ENCODE results near the gene TK2. TPM values are rescaled to one million over a fixed set of nuclear protein-coding genes. Genes with fewer than 3 reads are reported as not detected.

TK2 gene
- total RNA-seq, 2 donors from 2014 or later: 23.1 to 26.0 TPM

- H3K27ac ChIP-seq: no peak overlapping the region
- DNase-seq (no peak), ATAC-seq (no peak)
- H3K36me3 ChIP-seq (replicated peaks in 1 of 2; ENCODE audit: insufficient read depth in 1 of 2, low read depth in 2 of 2): no peaks in the 10 kb centered on the region
- 86 to 94% methylated on average over 2 of the region's 2 CpGs for WGBS, 2 donors
- H3K27me3 ChIP-seq: no peaks in the 10 kb centered on the region
- H3K9me3 ChIP-seq: no peaks in the 10 kb centered on the region
- intact Hi-C loops (cut with DNase I): no loop called here
- TF ChIP-seq POLR2A (IDR thresholded peaks at IDR 0.05) (no peak), CTCF (IDR thresholded peaks at IDR 0.05) (no peak)
- H3K4me3 ChIP-seq: no peak overlapping the region
- H3K4me1 ChIP-seq: no peaks in the 10 kb centered on the region
Observed at GRCh38 chr16:66495440-66495839, 54.5 kb downstream of the TK2 start.

- intact Hi-C loops (cut with DNase I): no loop called here
- 92 to 100% methylated on average over 2 of the region's 2 CpGs for WGBS, 2 donors
- TF ChIP-seq CTCF (IDR thresholded peaks at IDR 0.05): no peak
- DNase-seq: no peak
- no peak for ATAC-seq
- Histone ChIP-seq H3K9me3 (no peaks in the 10 kb centered on the region), H3K27me3 (no peaks in the 10 kb centered on the region), H3K4me1 (no peaks in the 10 kb centered on the region), H3K4me3 (no peak overlapping the region), H3K36me3 (replicated peaks in 1 of 2; ENCODE audit: insufficient read depth in 1 of 2, low read depth in 2 of 2) (no peaks in the 10 kb centered on the region), H3K27ac (no peak overlapping the region)
Observed at GRCh38 chr16:66494916-66495315, 55.0 kb downstream of the TK2 start.

DNA sequence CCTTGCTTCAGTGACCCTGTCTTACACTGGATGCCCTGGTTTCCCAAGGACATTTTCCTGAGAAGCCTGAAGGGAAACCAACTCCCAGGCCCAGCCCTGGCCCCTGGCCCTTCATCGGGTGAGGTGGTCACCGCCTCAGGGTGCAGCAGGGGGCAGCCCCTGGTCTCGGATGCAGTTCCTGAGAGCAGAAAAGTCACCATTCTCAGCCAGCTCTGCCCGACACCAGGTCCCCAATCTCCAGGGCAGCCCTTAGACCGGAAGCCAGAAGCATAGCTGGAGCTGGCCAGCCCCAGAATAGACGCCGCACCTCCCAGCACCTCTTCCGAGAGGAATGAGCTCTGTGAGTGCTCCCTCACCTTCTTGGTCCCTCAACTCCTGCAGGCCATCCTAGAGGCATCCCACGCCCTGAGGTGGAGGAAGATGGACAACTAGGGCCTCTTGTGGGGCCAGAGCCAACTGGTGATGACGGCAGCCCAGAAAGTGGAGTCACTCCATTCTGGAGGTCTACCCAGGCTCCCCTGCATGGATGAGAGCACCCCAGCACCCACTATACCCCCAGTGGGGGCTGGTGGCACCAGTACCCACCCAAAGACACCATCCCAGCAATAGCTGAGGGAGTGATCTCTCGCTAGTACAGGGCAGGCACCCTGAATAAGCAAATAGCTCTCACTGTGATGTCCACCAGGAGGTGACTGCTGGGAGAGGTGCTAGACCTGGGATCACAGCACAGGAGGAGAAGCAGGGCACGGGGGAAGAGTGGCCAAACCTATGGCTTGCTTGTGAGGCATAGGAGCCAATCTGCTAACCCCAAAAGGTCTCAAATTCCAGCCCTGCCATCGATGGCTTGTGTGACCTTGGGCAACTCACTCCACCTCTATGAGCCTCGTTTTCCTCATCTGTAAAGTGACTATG lies 56.2 kb downstream of the TK2 start:
- Histone ChIP-seq H3K9me3 (no peaks in the 10 kb centered on the region), H3K27me3 (no peaks in the 10 kb centered on the region), H3K27ac (no peak overlapping the region), H3K4me1 (no peaks in the 10 kb centered on the region), H3K4me3 (no peak overlapping the region), H3K36me3 (replicated peaks in 1 of 2; ENCODE audit: insufficient read depth in 1 of 2, low read depth in 2 of 2) (no peaks in the 10 kb centered on the region)
- DNase-seq: peak in 1 of 4 donors; percentile 2
- TF ChIP-seq CTCF (IDR thresholded peaks at IDR 0.05): no peak
- no peak for TF ChIP-seq POLR2A (IDR thresholded peaks at IDR 0.05)
- WGBS, 2 donors: 88 to 91% methylated on average over 9 to 14 of the region's 14 CpGs
- ATAC-seq: no peak
- intact Hi-C loops (cut with DNase I): no loop called here

DNA sequence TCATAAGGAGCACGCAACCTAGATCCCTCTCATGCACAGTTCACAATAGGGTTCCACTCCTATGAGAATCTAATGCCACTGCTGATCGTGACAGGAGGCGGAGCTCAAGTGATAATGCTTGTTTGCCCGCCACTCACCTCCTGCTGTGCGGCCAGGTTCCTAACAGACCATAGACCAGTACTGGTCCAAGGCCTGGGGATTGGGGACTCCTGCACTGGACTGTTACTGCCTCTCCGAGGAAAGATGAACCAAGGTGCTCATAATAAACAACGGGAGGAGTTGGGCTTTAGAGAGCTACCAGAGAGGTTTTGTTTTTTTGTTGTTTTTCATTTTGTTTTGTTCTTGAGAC lies 58.2 kb downstream of the TK2 start:
- Histone ChIP-seq H3K4me3 (no peak overlapping the region), H3K9me3 (no peaks in the 10 kb centered on the region), H3K4me1 (peaks cover 8% of the 10 kb centered on the region), H3K27me3 (no peaks in the 10 kb centered on the region), H3K27ac (no peak overlapping the region), H3K36me3 (replicated peaks in 1 of 2; ENCODE audit: insufficient read depth in 1 of 2, low read depth in 2 of 2) (no peaks in the 10 kb centered on the region)
- WGBS, 2 donors: 65 to 74% methylated on average over 6 to 7 of the region's 7 CpGs
- TF ChIP-seq POLR2A (IDR thresholded peaks at IDR 0.05) (no peak), CTCF (IDR thresholded peaks at IDR 0.05) (no peak)
- intact Hi-C loops (cut with DNase I): no loop called here
- DNase-seq (no peak), ATAC-seq (no peak)
